GM23338 (cell line): Measurements from ENCODE around the gene FBXO8.

Experiments used
- CREB1 ChIP-seq: fragments of 250-450 bp; sonication (Bioruptor Pico); IDR thresholded peaks from 2 replicates; pipeline ENCODE4 v1.5.0; 2020; ENCODE audit warnings: low read depth, mild to moderate bottlenecking, moderate library complexity
- EZH2 ChIP-seq: fragments of 200-600 bp; sonication (generic); IDR thresholded peaks from one replicate; pipeline ENCODE4 v1.8.0; 2017; ENCODE audit warnings: antibody characterized with exemption, mild to moderate bottlenecking, low read depth; ENCODE audit not compliant: unreplicated experiment
- EZH2phosphoT487 ChIP-seq: fragments of 200-600 bp; sonication (generic); IDR thresholded peaks from one replicate; pipeline ENCODE4 v1.8.1; 2018; ENCODE audit warnings: antibody characterized with exemption; ENCODE audit not compliant: unreplicated experiment
- JUNB ChIP-seq: IDR thresholded peaks from one replicate; pipeline ENCODE4 v1.6.1; 2016; ENCODE audit warnings: antibody characterized with exemption; ENCODE audit not compliant: unreplicated experiment
- NANOG ChIP-seq: IDR thresholded peaks from 2 replicates; pipeline ENCODE4 v1.6.1; 2016; ENCODE audit warnings: antibody characterized with exemption, borderline replicate concordance
- POLR2AphosphoS5 ChIP-seq: IDR thresholded peaks from 2 replicates; pipeline ENCODE4 v1.6.1; 2016; ENCODE audit warnings: antibody characterized with exemption, low read depth
- STAT1 ChIP-seq: IDR thresholded peaks from one replicate; pipeline ENCODE4 v1.6.1; 2016; ENCODE audit warnings: antibody characterized with exemption; ENCODE audit not compliant: unreplicated experiment
- ZNF114 ChIP-seq: fragments of 250-450 bp; sonication (Bioruptor Pico); IDR thresholded peaks from 2 replicates; pipeline ENCODE4 v1.5.0; 2020; ENCODE audit warnings: mild to moderate bottlenecking, moderate library complexity
- ZNF331 ChIP-seq: fragments of 250-450 bp; sonication (Bioruptor Pico); IDR thresholded peaks from 2 replicates; pipeline ENCODE4 v1.5.0; 2020; ENCODE audit warnings: low read depth, mild to moderate bottlenecking, moderate library complexity
- TF ChIP-seq, protein P1 (sequence below), 2 experiments: fragments of 200-600 bp in 1 of 2; sonication (generic) in 1 of 2; conservative IDR thresholded peaks; 2 replicates each; pipeline versions ENCODE4 v1.5.1 to v1.6.1; 2016 to 2017; ENCODE audit warnings: antibody characterized with exemption in 2 of 2, low read depth in 2 of 2, mild to moderate bottlenecking in 2 of 2, moderate library complexity in 1 of 2
- TF ChIP-seq, protein P2 (sequence below): IDR thresholded peaks from one replicate; pipeline ENCODE4 v1.6.1; 2018; ENCODE audit warnings: antibody characterized with exemption; ENCODE audit not compliant: unreplicated experiment
- TF ChIP-seq, protein P3 (sequence below): fragments of 250-450 bp; sonication (Bioruptor Pico); IDR thresholded peaks from 2 replicates; pipeline ENCODE4 v1.5.0; 2020; ENCODE audit warnings: mild to moderate bottlenecking, moderate library complexity
- TF ChIP-seq, protein P4 (sequence below): IDR thresholded peaks from 2 replicates; pipeline ENCODE4 v1.6.1; 2016; ENCODE audit warnings: antibody characterized with exemption

DNA sequence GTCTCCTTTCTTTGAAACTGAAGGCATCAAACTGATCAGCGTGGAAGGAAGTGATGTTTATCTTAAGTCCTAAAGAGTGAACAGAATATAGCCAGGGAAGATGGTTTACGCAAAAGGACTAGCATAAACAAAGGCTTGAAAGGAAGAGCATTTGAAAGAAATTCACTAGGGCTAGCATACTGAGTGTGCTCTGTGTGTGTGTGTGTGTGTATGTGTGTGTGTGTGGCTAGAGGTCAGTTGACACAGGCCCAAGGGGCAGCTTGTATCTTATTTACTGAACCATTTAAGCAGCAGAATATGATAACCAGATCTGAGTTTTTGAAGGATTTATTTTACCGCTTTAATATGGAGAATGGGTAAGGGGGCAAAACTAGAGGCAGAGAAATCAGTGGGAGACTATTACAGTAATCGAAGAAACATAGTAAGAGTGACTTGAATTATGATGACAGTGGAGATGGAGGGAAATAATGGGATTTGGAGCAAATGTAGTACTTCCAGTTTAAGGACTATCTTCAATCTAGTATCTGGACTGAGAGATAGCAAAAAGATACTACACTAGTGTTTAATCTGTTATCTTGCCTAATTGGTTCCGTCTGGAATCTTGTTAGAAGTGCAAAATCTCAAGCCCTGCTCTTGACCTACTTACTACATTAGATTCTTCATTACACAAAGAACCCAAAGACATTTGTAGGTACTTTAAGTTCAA, 37.2 kb upstream of the FBXO8 start:
- TF ChIP-seq, protein P1, sequence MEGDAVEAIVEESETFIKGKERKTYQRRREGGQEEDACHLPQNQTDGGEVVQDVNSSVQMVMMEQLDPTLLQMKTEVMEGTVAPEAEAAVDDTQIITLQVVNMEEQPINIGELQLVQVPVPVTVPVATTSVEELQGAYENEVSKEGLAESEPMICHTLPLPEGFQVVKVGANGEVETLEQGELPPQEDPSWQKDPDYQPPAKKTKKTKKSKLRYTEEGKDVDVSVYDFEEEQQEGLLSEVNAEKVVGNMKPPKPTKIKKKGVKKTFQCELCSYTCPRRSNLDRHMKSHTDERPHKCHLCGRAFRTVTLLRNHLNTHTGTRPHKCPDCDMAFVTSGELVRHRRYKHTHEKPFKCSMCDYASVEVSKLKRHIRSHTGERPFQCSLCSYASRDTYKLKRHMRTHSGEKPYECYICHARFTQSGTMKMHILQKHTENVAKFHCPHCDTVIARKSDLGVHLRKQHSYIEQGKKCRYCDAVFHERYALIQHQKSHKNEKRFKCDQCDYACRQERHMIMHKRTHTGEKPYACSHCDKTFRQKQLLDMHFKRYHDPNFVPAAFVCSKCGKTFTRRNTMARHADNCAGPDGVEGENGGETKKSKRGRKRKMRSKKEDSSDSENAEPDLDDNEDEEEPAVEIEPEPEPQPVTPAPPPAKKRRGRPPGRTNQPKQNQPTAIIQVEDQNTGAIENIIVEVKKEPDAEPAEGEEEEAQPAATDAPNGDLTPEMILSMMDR (conservative IDR thresholded peaks at IDR 0.05; ENCODE audit: low read depth in 2 of 2), result no peak
- TF ChIP-seq, protein P2, sequence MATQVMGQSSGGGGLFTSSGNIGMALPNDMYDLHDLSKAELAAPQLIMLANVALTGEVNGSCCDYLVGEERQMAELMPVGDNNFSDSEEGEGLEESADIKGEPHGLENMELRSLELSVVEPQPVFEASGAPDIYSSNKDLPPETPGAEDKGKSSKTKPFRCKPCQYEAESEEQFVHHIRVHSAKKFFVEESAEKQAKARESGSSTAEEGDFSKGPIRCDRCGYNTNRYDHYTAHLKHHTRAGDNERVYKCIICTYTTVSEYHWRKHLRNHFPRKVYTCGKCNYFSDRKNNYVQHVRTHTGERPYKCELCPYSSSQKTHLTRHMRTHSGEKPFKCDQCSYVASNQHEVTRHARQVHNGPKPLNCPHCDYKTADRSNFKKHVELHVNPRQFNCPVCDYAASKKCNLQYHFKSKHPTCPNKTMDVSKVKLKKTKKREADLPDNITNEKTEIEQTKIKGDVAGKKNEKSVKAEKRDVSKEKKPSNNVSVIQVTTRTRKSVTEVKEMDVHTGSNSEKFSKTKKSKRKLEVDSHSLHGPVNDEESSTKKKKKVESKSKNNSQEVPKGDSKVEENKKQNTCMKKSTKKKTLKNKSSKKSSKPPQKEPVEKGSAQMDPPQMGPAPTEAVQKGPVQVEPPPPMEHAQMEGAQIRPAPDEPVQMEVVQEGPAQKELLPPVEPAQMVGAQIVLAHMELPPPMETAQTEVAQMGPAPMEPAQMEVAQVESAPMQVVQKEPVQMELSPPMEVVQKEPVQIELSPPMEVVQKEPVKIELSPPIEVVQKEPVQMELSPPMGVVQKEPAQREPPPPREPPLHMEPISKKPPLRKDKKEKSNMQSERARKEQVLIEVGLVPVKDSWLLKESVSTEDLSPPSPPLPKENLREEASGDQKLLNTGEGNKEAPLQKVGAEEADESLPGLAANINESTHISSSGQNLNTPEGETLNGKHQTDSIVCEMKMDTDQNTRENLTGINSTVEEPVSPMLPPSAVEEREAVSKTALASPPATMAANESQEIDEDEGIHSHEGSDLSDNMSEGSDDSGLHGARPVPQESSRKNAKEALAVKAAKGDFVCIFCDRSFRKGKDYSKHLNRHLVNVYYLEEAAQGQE, result no peak
- no peak for TF ChIP-seq EZH2phosphoT487
- TF ChIP-seq, protein P3, sequence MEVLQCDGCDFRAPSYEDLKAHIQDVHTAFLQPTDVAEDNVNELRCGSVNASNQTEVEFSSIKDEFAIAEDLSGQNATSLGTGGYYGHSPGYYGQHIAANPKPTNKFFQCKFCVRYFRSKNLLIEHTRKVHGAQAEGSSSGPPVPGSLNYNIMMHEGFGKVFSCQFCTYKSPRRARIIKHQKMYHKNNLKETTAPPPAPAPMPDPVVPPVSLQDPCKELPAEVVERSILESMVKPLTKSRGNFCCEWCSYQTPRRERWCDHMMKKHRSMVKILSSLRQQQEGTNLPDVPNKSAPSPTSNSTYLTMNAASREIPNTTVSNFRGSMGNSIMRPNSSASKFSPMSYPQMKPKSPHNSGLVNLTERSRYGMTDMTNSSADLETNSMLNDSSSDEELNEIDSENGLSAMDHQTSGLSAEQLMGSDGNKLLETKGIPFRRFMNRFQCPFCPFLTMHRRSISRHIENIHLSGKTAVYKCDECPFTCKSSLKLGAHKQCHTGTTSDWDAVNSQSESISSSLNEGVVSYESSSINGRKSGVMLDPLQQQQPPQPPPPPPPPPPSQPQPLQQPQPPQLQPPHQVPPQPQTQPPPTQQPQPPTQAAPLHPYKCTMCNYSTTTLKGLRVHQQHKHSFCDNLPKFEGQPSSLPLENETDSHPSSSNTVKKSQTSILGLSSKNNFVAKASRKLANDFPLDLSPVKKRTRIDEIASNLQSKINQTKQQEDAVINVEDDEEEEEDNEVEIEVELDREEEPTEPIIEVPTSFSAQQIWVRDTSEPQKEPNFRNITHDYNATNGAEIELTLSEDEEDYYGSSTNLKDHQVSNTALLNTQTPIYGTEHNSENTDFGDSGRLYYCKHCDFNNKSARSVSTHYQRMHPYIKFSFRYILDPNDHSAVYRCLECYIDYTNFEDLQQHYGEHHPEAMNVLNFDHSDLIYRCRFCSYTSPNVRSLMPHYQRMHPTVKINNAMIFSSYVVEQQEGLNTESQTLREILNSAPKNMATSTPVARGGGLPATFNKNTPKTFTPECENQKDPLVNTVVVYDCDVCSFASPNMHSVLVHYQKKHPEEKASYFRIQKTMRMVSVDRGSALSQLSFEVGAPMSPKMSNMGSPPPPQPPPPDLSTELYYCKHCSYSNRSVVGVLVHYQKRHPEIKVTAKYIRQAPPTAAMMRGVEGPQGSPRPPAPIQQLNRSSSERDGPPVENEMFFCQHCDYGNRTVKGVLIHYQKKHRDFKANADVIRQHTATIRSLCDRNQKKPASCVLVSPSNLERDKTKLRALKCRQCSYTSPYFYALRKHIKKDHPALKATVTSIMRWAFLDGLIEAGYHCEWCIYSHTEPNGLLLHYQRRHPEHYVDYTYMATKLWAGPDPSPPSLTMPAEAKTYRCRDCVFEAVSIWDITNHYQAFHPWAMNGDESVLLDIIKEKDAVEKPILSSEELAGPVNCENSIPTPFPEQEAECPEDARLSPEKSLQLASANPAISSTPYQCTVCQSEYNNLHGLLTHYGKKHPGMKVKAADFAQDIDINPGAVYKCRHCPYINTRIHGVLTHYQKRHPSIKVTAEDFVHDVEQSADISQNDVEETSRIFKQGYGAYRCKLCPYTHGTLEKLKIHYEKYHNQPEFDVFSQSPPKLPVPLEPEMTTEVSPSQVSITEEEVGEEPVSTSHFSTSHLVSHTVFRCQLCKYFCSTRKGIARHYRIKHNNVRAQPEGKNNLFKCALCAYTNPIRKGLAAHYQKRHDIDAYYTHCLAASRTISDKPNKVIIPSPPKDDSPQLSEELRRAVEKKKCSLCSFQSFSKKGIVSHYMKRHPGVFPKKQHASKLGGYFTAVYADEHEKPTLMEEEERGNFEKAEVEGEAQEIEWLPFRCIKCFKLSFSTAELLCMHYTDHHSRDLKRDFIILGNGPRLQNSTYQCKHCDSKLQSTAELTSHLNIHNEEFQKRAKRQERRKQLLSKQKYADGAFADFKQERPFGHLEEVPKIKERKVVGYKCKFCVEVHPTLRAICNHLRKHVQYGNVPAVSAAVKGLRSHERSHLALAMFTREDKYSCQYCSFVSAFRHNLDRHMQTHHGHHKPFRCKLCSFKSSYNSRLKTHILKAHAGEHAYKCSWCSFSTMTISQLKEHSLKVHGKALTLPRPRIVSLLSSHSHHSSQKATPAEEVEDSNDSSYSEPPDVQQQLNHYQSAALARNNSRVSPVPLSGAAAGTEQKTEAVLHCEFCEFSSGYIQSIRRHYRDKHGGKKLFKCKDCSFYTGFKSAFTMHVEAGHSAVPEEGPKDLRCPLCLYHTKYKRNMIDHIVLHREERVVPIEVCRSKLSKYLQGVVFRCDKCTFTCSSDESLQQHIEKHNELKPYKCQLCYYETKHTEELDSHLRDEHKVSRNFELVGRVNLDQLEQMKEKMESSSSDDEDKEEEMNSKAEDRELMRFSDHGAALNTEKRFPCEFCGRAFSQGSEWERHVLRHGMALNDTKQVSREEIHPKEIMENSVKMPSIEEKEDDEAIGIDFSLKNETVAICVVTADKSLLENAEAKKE (CRISPR knock-in tag), result no peak
- TF ChIP-seq EZH2, result no peak
- TF ChIP-seq, protein P4, sequence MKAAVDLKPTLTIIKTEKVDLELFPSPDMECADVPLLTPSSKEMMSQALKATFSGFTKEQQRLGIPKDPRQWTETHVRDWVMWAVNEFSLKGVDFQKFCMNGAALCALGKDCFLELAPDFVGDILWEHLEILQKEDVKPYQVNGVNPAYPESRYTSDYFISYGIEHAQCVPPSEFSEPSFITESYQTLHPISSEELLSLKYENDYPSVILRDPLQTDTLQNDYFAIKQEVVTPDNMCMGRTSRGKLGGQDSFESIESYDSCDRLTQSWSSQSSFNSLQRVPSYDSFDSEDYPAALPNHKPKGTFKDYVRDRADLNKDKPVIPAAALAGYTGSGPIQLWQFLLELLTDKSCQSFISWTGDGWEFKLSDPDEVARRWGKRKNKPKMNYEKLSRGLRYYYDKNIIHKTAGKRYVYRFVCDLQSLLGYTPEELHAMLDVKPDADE, result no peak
- no peak for TF ChIP-seq POLR2AphosphoS5
- TF ChIP-seq CREB1, result no peak
- no peak for TF ChIP-seq JUNB
- TF ChIP-seq ZNF331 (CRISPR knock-in tag), result no peak
- no peak for TF ChIP-seq STAT1
- no peak for TF ChIP-seq NANOG
- TF ChIP-seq ZNF114 (CRISPR knock-in tag), result no peak
